Kidney epithelial cell (primary cell): ENCODE data around the gene FAM107B. TPM values are rescaled to one million over a fixed set of nuclear protein-coding genes. Genes with fewer than 3 reads are reported as not detected.

Source experiments
- DNase-seq: peaks from one replicate; pipeline ENCODE4 v3.0.0-alpha.2; 2010; ENCODE audit warnings: low read depth
- H3K27me3 ChIP-seq: 2 replicates; pipeline ENCODE4 v1.6.0; 2011; ENCODE audit warnings: low read length; ENCODE audit not compliant: control insufficient read depth, insufficient read depth
- H3K36me3 ChIP-seq: 2 replicates; pipeline ENCODE4 v1.5.1; 2011; ENCODE audit warnings: low read length; ENCODE audit not compliant: control insufficient read depth, insufficient read depth
- H3K4me3 ChIP-seq: 2 replicates; pipeline ENCODE4 v1.5.1; 2011; ENCODE audit warnings: low read depth, mild to moderate bottlenecking, control low read depth, low read length
- total RNA-seq: library from RNA; depleted of rRNA; stranded (reverse); fragments of >200 nt; gene quantifications from 2 replicates; pipeline ENCODE4 v1.2.3, GENCODE V29; 2015
- TF ChIP-seq, protein P1 (sequence below): IDR thresholded peaks from 2 replicates; pipeline ENCODE4 v1.5.1; 2011; ENCODE audit warnings: mild to moderate bottlenecking, moderate library complexity, low read length, control low read depth, inconsistent platforms; ENCODE audit not compliant: insufficient read depth, poor library complexity, severe bottlenecking

The FAM107B gene
- total RNA-seq, 1 donor from 2014 or later, result 33.5 TPM

DNA sequence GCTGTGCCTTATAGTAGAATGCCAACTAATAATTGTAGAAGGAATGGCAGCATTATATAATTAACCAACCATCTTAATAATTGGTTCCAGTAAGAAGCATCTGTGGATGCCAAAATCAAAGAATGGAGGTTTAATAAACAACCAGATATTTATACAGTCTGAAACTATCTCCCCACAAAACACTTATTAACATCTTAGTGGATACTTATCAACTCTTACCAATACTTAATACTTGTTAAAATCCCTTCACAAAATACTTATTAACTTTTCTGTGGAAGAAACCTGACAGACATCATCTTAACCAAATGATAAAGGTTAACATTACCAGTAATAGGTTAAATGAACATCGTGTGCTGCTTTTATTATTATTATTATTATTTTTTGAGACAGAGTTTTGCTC is 29.1 kb upstream of the FAM107B start:
- no peak for DNase-seq
- Histone ChIP-seq H3K27me3 (no peaks in the 10 kb centered on the region), H3K36me3 (no peaks in the 10 kb centered on the region), H3K4me3 (no peak overlapping the region)
- TF ChIP-seq, protein P1, sequence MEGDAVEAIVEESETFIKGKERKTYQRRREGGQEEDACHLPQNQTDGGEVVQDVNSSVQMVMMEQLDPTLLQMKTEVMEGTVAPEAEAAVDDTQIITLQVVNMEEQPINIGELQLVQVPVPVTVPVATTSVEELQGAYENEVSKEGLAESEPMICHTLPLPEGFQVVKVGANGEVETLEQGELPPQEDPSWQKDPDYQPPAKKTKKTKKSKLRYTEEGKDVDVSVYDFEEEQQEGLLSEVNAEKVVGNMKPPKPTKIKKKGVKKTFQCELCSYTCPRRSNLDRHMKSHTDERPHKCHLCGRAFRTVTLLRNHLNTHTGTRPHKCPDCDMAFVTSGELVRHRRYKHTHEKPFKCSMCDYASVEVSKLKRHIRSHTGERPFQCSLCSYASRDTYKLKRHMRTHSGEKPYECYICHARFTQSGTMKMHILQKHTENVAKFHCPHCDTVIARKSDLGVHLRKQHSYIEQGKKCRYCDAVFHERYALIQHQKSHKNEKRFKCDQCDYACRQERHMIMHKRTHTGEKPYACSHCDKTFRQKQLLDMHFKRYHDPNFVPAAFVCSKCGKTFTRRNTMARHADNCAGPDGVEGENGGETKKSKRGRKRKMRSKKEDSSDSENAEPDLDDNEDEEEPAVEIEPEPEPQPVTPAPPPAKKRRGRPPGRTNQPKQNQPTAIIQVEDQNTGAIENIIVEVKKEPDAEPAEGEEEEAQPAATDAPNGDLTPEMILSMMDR, result no peak

DNA sequence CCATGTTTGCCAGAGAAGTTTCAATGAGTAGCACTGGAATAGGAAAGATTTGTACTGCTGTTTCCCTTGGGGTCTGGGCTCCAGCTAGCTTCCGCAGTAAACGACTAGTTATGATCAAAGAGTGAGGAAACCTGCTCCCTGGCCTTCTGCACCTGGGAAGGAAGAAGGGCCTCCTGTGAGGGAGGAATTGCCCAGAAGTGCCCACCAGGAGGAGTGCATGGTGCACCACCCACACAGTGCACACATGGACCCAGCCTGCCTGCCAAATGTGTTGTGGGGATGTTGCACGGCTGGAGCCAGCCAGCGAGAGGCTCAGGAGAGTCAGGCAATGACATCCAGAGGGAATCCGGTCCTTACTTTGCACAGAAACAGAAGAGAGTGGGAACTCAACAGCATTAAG is 27.0 kb upstream of the FAM107B start:
- DNase-seq, result no peak
- TF ChIP-seq, protein P1, result peak; percentile 19
- Histone ChIP-seq H3K4me3 (no peak overlapping the region), H3K27me3 (no peaks in the 10 kb centered on the region), H3K36me3 (no peaks in the 10 kb centered on the region)

DNA sequence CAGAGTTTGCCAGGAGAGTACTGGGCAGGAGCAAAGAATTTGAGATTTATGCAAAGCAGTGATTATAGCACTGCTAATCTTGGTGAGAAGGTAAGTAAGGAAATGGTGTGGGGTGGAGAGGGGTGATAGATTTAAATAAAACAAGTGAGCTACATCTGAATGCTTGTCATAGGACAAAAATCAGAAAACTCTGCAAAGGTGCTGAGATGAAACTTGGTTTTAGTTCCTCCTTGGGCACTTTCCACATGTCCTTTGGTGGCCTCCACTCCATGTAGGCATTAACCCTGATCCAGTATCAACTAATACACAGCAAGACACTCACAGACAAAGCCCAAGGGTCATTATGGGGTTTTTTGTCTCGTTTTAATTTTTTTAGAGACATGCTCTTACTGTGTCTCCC is 25.7 kb upstream of the FAM107B start:
- Histone ChIP-seq H3K27me3 (no peaks in the 10 kb centered on the region), H3K4me3 (no peak overlapping the region), H3K36me3 (no peaks in the 10 kb centered on the region)
- no peak for DNase-seq
- TF ChIP-seq, protein P1, result no peak

DNA sequence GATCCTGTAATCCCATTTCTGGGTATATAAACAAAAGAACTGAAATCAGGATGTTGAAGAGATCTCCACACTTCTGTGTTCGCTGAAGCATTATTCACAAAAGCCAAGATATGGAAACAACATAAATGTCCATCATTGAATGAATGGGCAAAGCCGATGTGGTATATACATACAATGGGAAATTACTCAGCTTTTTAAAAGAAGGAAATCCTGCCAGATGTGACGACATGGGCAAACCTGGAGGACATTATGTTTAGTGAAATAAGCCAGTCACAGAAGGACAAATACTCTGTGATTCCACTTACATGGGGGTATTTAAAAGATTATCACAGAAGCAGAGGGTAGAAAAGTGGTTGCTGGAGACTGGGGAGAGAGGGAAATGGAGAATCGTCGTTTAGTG is 23.9 kb upstream of the FAM107B start:
- TF ChIP-seq, protein P1, result no peak

DNA sequence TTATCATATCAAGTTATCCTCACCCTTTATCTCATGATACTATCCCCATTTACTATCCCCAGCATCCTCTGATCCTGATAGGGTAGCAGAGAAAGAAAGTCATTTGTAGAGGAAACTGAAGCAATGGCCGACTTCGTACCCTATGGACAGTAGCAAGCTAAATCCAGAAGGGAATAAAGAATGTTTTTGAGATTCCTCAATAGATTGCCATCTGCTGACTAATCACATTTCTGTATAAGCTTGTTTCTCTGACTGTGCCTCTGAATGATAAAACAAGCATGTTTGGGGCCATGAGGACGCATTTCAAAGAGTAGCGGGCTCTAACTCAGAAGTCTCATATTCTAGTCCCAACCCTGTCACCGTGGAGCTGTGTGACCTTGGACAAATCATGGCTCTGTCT is 13.2 kb upstream of the FAM107B start:
- TF ChIP-seq, protein P1, result no peak
- H3K4me3 ChIP-seq, result no peak overlapping the region
- no peak for DNase-seq
- no peaks in the 10 kb centered on the region for H3K36me3 ChIP-seq
- H3K27me3 ChIP-seq, result no peaks in the 10 kb centered on the region

More for the DNA sequence above, 23.9 kb upstream of the FAM107B start:
- no peak for DNase-seq
- no peak overlapping the region for H3K4me3 ChIP-seq
- no peaks in the 10 kb centered on the region for H3K36me3 ChIP-seq
- no peaks in the 10 kb centered on the region for H3K27me3 ChIP-seq

DNA sequence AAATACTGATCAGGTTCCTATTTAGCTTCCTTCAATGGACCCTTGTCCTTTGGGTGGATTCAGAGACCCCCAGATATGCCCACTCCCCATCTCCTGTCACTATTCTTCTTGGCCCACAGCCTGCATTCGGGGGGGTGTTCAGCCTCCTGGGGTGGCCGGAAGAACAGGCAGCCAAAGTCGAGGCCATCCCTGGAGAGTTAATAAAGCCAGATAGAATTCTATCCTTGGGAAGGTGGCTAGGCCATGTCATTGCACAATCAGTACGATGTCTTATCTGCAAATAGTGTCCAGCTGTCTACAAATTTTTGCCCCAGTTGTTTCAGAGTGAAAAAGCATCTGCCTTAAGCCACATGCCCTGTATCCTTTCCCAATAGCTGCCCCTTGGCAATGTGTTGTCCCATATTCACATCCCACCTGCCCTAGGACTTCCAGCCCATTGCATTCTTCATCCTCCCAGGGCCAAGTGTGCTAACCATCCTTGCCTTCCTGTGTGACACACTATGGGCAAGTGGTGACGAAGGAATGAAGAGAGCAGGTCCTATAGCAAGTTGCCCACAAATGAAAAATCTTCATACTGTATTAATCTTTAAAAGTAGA is 9.9 kb upstream of the FAM107B start:
- Histone ChIP-seq H3K4me3 (no peak overlapping the region), H3K36me3 (no peaks in the 10 kb centered on the region), H3K27me3 (no peaks in the 10 kb centered on the region)
- DNase-seq, result no peak
- TF ChIP-seq, protein P1, result no peak
